Amniotic epithelial cell (primary cell): Measurements from ENCODE around the gene SUSD4.
A peak's percentile ranks its signal among the peaks of the same experiment; 100 is the strongest.
"Not testable (repeated sequence)": the region's sequence is repeated elsewhere in the genome, so short reads cannot be mapped to it uniquely, and the experiment has no call there.

Experiments used
- DNase-seq: peaks from one replicate; pipeline ENCODE4 v3.0.0-alpha.2; 2010; ENCODE audit warnings: low read depth

SUSD4 gene

GRCh38 chr1:223291796-223292195, 72.2 kb downstream of the SUSD4 start:
- DNase-seq, result no peak

GRCh38 chr1:223290397-223290796, 73.6 kb downstream of the SUSD4 start:
- DNase-seq, result no peak

- peak; percentile 15 for DNase-seq
These were observed 74.4 kb downstream of the SUSD4 start for GRCh38 chr1:223289621-223290020.

GRCh38 chr1:223288826-223289225, 75.2 kb downstream of the SUSD4 start:
- DNase-seq, result no peak

- DNase-seq, result no peak
These were observed 78.5 kb downstream of the SUSD4 start for GRCh38 chr1:223285452-223285851.

GRCh38 chr1:223283697-223284096, 80.3 kb downstream of the SUSD4 start:
- not testable (repeated sequence) for DNase-seq

- not testable (repeated sequence) for DNase-seq
These were observed 85.7 kb downstream of the SUSD4 start for GRCh38 chr1:223278311-223278710.

GRCh38 chr1:223276029-223276428, 87.9 kb downstream of the SUSD4 start:
- DNase-seq, result no peak

GRCh38 chr1:223273511-223273910, 90.5 kb downstream of the SUSD4 start:
- no peak for DNase-seq

GRCh38 chr1:223271085-223271781, 92.7 kb downstream of the SUSD4 start:
- no peak for DNase-seq

- no peak for DNase-seq
These were observed 93.8 kb downstream of the SUSD4 start for GRCh38 chr1:223270155-223270554.

GRCh38 chr1:223269006-223269405, 95.0 kb downstream of the SUSD4 start:
- DNase-seq, result no peak

GRCh38 chr1:223266632-223267172, 97.3 kb downstream of the SUSD4 start:
- no peak for DNase-seq

GRCh38 chr1:223264983-223265908, 98.7 kb downstream of the SUSD4 start:
- DNase-seq, result no peak

GRCh38 chr1:223264529-223264928, 99.4 kb downstream of the SUSD4 start:
- DNase-seq, result no peak

- no peak for DNase-seq
These were observed 102.1 kb downstream of the SUSD4 start for GRCh38 chr1:223261914-223262313.

GRCh38 chr1:223260712-223261111, 103.3 kb downstream of the SUSD4 start:
- DNase-seq, result no peak

GRCh38 chr1:223259462-223259861, 104.5 kb downstream of the SUSD4 start:
- DNase-seq, result no peak

GRCh38 chr1:223258751-223259198, 105.2 kb downstream of the SUSD4 start:
- peak; percentile 84 for DNase-seq

- no peak for DNase-seq
These were observed 106.0 kb downstream of the SUSD4 start for GRCh38 chr1:223257856-223258550.

GRCh38 chr1:223256034-223256433, 107.9 kb downstream of the SUSD4 start:
- no peak for DNase-seq

GRCh38 chr1:223253916-223254315, 110.1 kb downstream of the SUSD4 start:
- DNase-seq, result no peak
